Measurements from ENCODE around the gene ADD2. TPM values are rescaled to one million over a fixed set of nuclear protein-coding genes. Genes with fewer than 3 reads are reported as not detected.

ADD2 gene
- total RNA-seq, 4 donors from 2014 or later, result 3.2 to 4.8 (median 4.3) TPM

DNA sequence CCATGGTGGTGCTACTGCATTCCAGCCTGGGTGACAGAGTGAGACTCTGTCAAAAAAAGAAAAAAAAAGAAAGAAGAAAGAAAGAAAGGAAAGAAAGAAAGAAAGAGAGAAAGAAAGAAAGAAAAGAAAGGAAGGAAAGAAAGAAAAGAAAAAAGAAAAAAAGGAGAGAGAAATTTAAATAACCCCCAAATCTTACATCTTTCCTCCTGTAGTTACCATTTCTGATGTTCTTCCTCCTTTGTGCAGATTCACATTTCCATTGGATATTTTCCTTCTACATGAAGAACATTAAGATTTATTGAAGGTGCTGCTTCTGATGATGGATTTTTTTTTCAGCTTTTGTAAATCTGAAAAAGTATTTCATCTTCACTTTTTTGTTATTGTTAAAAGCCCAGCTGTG lies 117.0 kb downstream of the ADD2 start:
- no peak for DNase-seq (ENCODE audit: low spot score)
- TF ChIP-seq, protein P1, sequence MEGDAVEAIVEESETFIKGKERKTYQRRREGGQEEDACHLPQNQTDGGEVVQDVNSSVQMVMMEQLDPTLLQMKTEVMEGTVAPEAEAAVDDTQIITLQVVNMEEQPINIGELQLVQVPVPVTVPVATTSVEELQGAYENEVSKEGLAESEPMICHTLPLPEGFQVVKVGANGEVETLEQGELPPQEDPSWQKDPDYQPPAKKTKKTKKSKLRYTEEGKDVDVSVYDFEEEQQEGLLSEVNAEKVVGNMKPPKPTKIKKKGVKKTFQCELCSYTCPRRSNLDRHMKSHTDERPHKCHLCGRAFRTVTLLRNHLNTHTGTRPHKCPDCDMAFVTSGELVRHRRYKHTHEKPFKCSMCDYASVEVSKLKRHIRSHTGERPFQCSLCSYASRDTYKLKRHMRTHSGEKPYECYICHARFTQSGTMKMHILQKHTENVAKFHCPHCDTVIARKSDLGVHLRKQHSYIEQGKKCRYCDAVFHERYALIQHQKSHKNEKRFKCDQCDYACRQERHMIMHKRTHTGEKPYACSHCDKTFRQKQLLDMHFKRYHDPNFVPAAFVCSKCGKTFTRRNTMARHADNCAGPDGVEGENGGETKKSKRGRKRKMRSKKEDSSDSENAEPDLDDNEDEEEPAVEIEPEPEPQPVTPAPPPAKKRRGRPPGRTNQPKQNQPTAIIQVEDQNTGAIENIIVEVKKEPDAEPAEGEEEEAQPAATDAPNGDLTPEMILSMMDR (IDR thresholded peaks at IDR 0.05), result no peak
- ATAC-seq (ENCODE audit: low FRiP score), result no peak

DNA sequence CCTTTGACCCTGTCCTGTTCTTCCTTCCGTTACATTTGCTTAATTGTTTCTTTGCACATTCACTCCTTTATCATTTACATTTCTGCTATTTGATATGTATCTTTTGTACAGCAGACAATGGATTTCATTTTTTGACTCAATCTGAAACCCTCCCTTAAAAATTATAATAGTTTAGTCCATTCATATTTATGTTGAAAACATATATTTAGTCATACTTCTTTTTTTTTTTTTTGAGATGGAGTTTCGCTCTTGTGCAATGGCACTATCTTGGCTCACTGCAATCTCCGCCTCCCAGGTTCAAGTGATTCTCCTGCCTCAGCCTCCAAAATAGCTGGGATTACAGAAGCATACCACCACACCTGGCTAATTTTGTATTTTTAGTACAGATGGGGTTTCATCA lies 119.0 kb downstream of the ADD2 start:
- TF ChIP-seq, protein P1 (IDR thresholded peaks at IDR 0.05), result no peak
- DNase-seq (ENCODE audit: low spot score), result no peak
- ATAC-seq (ENCODE audit: low FRiP score), result no peak

- peak; percentile 56 for DNase-seq (ENCODE audit: low spot score)
- TF ChIP-seq, protein P1 (IDR thresholded peaks at IDR 0.05), result peak in 1 of 3 donors; percentile 85
- no peak for ATAC-seq (ENCODE audit: low FRiP score)
Measured at GRCh38 chr2:70647873-70648481, 120.0 kb downstream of the ADD2 start.

DNA sequence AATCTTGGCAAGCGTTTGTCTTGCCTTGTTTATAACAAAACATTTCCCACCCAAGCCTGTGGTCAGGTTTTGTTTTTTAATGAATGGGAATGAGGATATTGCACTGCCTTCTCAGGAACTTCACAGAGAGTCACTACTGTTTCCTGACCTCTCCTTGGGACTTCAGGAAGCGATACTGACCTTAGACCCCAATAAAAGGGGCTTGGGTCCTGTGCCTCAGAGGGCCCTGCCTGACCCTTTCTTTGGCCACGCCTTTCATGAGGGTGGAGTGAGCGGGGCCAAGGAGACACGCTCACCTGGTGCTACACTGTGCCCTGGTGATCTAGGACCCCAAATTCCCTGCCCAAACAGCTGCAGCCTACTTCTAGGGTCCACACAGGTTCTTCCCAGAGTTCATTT lies 121.6 kb downstream of the ADD2 start:
- no peak for ATAC-seq (ENCODE audit: low FRiP score)
- TF ChIP-seq, protein P1 (IDR thresholded peaks at IDR 0.05), result no peak

DNA sequence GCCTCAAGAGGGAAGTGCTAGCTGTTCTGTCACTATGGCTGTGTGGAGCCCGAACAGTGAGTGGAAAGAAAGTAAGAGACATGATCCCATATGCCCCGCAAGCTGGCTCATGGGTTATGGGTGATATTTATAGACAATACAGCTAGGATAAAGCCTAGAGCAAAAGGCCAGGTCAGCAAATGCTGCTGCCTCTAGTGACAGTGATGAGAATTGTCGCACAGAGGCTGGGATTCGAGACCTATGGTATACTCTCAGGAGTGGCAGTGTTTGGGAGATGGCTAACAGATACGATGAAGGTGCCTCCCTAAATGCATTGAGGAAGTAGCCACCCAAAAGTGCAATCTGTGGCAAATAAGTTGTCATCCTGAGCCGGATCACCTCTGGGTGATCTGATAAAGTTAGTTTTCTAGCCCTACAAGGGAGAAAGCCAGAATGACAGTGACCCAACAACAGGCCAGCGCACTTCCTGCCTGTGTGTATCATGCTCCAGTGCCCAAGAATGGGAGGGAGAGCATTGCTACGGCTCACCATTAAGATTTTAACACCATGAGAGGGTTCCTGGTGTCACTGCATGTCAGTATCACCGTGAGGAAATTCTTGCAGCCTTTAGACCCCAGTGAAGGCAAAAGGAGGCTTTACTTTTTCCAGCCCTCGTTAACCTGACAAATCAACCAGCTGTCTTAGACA lies 122.1 kb downstream of the ADD2 start:
- TF ChIP-seq, protein P1 (IDR thresholded peaks at IDR 0.05), result no peak
- ATAC-seq (ENCODE audit: low FRiP score) (no peak), DNase-seq (ENCODE audit: low spot score) (no peak)

More for the DNA sequence above, 121.6 kb downstream of the ADD2 start:
- no peak for DNase-seq (ENCODE audit: low spot score)

GRCh38 chr2:70643715-70644114 lies 124.3 kb downstream of the ADD2 start:
- DNase-seq (ENCODE audit: low spot score), result no peak
- ATAC-seq (ENCODE audit: low FRiP score), result no peak
- TF ChIP-seq, protein P1 (IDR thresholded peaks at IDR 0.05), result no peak

- TF ChIP-seq, protein P1 (IDR thresholded peaks at IDR 0.05), result no peak
- no peak for ATAC-seq (ENCODE audit: low FRiP score)
- DNase-seq (ENCODE audit: low spot score), result no peak
Measured at GRCh38 chr2:70641263-70641784, 126.7 kb downstream of the ADD2 start.

All from omental fat pad (tissue), 4 donors.